ENCODE data around the gene CAPRIN1. TPM values are rescaled to one million over a fixed set of nuclear protein-coding genes. Genes with fewer than 3 reads are reported as not detected.

CAPRIN1 gene
- total and polyA plus RNA-seq, 2 of the 8 experiments (the other 6 are each of a cell fraction or from before 2014, with no cell fraction given) = 221 to 317 TPM

DNA sequence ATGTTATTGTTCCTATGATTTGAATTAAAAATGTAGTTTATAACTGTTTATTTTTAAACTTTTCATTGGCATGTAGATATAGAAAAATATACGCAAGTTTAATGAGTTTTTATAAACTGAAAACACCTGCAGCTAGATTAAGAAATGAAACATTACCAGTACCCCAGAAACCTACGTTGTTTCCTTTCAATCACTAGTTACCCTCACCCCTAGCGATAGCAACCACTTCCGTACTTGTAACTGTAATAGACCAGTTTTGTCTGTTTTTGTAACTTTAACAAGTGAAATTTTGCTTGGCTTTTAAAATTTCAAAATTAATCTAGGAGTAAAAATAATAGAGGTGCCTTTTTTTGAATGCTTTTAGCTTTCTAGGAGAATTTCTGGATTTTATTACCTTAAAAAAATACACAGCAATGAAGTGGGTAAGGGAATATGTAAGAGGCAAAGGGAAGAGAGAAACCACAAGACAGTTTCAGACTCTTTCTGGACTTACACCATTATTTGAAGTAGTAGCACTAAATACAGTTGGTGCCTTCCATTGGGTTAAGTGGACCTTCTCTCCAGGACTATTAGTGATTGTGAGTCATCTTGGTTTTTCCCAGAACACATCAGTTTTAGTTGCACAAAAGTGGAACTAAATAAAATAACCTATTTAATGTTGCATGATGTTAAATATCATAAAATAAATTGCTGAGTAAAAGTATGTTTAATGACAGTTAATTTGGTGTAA lies 35.2 kb downstream of the CAPRIN1 start (continued):
- TF ChIP-seq, protein P1, sequence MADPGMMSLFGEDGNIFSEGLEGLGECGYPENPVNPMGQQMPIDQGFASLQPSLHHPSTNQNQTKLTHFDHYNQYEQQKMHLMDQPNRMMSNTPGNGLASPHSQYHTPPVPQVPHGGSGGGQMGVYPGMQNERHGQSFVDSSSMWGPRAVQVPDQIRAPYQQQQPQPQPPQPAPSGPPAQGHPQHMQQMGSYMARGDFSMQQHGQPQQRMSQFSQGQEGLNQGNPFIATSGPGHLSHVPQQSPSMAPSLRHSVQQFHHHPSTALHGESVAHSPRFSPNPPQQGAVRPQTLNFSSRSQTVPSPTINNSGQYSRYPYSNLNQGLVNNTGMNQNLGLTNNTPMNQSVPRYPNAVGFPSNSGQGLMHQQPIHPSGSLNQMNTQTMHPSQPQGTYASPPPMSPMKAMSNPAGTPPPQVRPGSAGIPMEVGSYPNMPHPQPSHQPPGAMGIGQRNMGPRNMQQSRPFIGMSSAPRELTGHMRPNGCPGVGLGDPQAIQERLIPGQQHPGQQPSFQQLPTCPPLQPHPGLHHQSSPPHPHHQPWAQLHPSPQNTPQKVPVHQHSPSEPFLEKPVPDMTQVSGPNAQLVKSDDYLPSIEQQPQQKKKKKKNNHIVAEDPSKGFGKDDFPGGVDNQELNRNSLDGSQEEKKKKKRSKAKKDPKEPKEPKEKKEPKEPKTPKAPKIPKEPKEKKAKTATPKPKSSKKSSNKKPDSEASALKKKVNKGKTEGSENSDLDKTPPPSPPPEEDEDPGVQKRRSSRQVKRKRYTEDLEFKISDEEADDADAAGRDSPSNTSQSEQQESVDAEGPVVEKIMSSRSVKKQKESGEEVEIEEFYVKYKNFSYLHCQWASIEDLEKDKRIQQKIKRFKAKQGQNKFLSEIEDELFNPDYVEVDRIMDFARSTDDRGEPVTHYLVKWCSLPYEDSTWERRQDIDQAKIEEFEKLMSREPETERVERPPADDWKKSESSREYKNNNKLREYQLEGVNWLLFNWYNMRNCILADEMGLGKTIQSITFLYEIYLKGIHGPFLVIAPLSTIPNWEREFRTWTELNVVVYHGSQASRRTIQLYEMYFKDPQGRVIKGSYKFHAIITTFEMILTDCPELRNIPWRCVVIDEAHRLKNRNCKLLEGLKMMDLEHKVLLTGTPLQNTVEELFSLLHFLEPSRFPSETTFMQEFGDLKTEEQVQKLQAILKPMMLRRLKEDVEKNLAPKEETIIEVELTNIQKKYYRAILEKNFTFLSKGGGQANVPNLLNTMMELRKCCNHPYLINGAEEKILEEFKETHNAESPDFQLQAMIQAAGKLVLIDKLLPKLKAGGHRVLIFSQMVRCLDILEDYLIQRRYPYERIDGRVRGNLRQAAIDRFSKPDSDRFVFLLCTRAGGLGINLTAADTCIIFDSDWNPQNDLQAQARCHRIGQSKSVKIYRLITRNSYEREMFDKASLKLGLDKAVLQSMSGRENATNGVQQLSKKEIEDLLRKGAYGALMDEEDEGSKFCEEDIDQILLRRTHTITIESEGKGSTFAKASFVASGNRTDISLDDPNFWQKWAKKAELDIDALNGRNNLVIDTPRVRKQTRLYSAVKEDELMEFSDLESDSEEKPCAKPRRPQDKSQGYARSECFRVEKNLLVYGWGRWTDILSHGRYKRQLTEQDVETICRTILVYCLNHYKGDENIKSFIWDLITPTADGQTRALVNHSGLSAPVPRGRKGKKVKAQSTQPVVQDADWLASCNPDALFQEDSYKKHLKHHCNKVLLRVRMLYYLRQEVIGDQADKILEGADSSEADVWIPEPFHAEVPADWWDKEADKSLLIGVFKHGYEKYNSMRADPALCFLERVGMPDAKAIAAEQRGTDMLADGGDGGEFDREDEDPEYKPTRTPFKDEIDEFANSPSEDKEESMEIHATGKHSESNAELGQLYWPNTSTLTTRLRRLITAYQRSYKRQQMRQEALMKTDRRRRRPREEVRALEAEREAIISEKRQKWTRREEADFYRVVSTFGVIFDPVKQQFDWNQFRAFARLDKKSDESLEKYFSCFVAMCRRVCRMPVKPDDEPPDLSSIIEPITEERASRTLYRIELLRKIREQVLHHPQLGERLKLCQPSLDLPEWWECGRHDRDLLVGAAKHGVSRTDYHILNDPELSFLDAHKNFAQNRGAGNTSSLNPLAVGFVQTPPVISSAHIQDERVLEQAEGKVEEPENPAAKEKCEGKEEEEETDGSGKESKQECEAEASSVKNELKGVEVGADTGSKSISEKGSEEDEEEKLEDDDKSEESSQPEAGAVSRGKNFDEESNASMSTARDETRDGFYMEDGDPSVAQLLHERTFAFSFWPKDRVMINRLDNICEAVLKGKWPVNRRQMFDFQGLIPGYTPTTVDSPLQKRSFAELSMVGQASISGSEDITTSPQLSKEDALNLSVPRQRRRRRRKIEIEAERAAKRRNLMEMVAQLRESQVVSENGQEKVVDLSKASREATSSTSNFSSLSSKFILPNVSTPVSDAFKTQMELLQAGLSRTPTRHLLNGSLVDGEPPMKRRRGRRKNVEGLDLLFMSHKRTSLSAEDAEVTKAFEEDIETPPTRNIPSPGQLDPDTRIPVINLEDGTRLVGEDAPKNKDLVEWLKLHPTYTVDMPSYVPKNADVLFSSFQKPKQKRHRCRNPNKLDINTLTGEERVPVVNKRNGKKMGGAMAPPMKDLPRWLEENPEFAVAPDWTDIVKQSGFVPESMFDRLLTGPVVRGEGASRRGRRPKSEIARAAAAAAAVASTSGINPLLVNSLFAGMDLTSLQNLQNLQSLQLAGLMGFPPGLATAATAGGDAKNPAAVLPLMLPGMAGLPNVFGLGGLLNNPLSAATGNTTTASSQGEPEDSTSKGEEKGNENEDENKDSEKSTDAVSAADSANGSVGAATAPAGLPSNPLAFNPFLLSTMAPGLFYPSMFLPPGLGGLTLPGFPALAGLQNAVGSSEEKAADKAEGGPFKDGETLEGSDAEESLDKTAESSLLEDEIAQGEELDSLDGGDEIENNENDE (IDR thresholded peaks at IDR 0.05; ENCODE audit: insufficient replicate concordance, low read length) = no peak
- TF ChIP-seq, protein P2, sequence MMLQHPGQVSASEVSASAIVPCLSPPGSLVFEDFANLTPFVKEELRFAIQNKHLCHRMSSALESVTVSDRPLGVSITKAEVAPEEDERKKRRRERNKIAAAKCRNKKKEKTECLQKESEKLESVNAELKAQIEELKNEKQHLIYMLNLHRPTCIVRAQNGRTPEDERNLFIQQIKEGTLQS (IDR thresholded peaks at IDR 0.05; ENCODE audit: insufficient read depth, low read depth, low read length) = no peak
- TF ChIP-seq JUND (IDR thresholded peaks at IDR 0.05; ENCODE audit: low read length) = no peak
- TF ChIP-seq KDM5A (IDR thresholded peaks at IDR 0.05; ENCODE audit: low read length) = no peak
- TF ChIP-seq POLR2AphosphoS5 (IDR thresholded peaks at IDR 0.05; ENCODE audit: low read depth, low read length) = no peak
- TF ChIP-seq NRF1 (IDR thresholded peaks at IDR 0.05; ENCODE audit: low read depth, low read length) = no peak
- no peak for TF ChIP-seq BRCA1 (IDR thresholded peaks at IDR 0.05; ENCODE audit: low read depth, low read length)
- no peak for TF ChIP-seq RNF2 (IDR thresholded peaks at IDR 0.05; ENCODE audit: borderline replicate concordance, low read depth, low read length, missing control alignments, poor library complexity, severe bottlenecking)
